NCI-H1417 (cell line): ENCODE results near the gene RFX7.

Experiments used
- DNase-seq, 3 experiments: peaks; one replicate each; lab custom pipeline; 2025; lab: John Stamatoyannopoulos, UW

Gene RFX7

DNA sequence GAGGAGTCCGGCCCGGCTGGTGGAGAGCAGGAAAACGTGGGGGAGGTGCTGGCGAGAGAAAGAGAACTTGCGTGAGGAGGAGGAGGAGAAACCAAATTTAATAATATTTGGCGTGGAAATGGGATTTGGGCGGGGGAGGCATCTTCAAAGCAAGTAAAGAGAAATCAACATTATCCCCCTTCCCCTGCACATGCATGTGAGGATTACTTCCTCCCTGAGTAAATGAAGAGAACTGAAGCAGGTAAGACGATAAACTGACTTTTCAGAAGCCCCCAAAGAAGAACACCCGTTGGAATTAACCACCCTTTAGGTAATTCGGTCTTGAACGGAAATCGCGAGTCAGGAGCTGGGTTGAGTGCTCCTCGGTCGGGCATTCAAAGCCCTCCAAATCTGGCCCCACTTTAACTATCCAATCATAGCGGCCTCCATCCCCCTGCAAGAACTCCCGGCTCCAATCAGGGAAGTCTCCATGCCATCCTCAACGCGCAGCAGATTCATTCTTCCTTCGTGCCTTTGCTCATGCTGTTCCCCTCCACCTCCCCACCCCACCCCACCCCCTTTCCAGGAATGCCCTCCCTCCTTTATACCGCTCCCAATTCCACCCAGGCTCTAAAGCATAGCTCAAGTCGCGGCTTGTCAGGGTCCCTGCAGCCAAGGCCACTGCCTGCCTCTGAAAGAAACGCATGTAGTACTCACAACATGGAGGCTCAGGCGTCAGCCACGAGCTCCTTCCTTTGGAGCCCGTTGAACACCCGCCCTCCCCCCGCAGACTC lies 545 bp upstream of the RFX7 start:
- DNase-seq, result peak; percentile 51 to 93 (median 87)

DNA sequence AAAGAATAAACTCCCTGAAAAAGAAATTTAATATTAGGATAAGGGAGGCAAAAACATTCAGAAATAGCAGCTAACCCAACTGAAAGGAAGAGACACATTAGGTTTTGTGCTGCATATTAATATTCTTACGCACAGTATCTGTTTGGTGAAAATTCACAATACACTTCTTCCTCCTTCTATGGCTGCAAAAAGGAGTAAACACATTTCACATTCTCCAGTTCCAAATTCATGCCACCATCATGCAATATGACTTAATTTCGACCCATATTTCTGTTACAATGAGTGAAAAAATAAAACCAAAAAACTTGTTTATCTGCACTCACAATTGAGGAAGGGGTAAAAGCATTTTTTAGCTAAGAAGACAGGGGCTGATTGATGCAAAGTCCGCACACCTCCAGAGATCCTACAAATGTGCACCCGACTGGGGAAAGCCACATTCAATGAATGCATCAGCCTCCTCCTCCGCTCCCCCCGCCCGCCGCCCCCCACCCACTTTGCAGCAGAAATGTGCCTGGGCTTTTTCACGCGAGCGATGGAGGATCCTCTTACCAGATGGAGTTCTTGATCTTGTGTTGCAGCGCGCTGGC lies 1.0 kb downstream of the RFX7 start:
- peak in 2 of 3 experiments; percentile 27 to 91 for DNase-seq

DNA sequence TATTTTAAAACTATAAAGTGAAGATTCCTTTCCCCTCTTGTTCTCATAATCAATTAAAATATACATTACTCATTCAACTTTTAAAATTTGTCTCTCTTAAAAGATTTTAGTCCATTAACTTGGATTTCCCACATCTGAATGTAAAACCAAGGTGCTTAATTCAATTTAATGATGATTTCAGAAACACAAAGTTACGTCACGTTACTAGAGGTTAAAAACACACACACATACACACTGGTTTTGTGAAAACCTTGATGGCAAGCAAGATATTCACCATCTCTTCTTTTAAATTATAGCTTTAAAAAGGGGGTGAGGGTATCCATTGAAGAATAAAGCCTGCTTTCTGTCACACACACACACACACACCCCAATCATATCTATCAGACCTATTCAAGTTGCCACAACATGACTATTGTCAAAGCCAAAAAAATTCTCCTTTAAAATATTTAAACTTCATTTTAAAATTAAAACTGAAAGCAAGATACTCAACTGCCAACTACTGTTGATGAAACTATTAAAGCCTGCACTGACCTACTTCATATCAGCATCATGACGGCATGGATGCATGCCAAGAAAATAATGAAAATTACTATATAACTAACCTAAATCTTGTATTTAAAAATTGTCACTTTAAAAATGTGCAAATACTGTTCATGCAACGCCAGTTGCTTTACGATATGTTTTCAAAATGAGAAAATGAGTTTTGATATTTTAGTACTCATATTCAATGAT lies 2.1 kb downstream of the RFX7 start:
- DNase-seq, result peak in 1 of 3 experiments; percentile 44

DNA sequence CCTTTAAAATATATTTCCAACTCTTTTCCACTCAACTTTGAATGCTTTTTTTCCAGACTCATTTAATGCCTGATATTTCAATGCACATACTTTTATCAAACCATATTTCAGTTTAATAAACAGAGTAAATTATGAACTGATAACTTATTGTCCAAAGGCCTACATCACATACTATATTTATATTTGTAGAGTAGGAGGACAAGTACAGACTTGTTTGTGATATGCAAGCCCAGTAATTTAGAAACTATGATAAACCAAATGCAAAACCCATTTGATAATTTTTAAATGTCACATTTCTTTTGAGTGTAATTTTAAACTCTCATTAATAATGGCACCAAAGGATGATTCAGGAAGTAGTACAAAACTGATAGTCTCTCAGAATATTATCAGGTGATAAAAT lies 3.3 kb downstream of the RFX7 start:
- peak in 1 of 3 experiments; percentile 51 for DNase-seq

DNA sequence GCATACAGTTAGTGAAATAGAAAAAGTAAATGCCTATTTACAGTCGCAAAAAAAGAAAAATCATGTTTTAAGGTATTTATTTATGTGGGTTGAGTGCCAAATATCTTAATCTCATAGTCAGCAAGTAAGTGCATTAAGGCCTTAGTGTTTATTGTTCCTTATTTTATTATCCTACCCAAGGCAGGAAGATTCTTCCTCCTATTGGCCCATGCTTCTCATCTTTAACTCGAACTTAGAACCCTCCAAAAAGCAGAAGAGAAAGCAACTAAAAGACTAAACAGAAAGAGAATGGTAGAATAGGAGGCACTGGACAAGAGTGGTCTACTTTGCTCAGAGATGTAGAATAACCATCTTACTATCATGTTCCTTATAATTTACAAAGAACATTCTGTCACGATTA lies 7.5 kb downstream of the RFX7 start:
- DNase-seq, result no peak

DNA sequence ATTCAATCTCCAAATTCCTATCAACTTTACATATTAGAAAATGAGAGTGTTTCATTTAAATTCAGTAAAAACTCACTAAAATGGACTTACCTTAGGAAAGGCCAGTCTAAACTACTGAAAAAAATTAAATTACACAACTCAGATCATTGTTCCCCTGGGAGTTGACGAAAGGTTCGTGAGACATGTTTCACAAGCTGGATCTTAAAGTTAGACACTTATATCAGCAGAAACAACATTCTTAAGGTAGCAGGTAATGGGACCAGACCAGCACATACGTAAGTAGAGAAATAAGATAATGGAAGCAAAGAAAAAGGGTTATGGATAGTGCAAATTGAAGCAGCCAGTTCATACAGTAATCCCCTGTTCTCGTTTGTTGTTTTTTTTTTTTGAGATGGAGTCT lies 8.9 kb downstream of the RFX7 start:
- no peak for DNase-seq

DNA sequence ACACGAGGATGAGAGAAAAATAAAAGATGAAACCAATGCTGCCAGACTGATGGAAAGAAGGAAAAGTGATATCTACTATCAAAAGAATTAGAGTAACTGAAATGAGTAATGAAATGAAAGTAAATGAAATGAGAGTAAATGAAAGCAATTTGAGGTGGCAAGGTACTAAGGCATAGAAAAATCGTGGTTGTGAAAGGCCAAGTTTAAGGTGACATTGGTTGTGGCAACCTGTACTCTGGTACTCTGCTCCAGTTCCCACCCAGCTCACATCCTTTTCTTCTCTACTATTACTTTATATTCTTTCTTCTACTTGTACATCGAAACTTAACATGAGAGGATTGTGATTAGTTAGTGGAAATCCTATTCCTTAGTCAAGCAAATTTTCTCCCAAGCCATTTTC lies 10.1 kb downstream of the RFX7 start:
- DNase-seq, result no peak

DNA sequence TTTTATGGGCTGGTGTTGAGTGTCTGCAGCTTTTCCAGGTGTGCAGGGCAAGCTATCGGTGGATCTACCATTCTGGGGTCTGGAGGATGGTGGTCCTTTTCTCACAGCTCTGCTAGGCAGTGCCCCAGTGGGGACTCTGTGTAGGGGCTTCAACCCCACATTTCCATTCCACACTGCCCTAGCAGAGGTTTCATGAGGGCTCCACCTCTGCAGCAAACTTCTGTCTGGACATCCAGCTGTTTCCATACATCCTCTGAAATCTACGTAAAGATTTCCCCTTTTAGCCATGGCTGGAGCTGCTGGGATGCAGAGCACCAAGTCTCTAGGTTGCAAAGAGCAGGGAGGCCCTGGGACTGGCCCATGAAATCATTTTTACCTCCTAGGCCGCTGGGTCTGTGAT lies 11.6 kb downstream of the RFX7 start:
- DNase-seq, result peak in 1 of 3 experiments; percentile 14

DNA sequence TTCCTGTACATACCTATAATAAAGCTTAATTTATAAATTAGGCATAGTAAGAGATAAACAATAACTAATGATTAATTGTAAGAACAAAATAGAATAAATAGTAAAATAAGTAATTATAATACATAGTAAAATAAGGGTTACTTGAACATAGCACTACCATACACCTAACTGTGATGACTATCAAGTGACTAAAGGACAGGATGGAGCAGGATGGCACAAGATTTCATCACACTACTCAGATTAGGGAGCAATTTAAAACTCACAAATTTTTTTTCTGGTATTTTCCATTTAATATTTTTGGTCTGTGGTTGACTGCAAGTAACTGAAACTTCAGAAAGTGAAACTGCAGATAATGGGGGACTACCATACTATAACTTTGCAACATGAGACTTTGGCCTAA lies 14.8 kb downstream of the RFX7 start:
- DNase-seq, result no peak

DNA sequence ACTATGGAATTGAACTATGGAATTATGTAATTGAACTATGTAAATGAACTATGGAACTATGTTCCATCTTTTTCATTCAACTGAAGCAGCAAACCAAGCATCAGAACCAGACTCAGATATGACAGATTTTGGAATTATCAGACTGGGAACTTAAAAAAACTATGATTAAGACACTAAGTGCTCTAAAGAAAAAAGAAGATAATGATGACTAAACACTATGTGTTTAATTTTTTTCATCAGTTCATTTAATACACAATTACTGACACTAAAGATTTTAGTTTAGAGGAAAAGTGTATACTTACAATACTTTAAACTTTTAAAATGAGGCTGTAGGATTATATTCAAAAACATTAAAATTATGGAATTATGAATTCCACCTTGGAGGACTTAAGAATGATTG lies 15.3 kb downstream of the RFX7 start:
- DNase-seq, result no peak

DNA sequence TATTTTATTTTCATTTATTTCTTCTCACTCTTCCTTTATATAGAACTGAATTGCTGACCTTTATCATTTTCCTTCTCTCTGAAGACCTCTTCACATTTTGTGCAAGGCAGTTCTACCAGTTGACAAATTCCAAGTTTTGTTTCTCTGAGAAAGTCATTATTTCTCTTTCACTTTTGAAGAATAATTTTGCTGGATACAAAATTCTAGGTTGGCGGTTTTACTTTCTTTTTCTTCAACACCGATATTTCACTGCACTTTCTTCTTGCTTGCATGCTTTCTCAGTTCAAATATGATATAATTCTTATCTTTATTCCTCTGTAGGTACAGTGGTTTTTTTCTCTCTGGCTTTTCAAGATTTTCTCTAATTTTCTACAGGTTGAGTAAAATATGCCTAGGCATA lies 15.9 kb downstream of the RFX7 start:
- DNase-seq, result no peak

DNA sequence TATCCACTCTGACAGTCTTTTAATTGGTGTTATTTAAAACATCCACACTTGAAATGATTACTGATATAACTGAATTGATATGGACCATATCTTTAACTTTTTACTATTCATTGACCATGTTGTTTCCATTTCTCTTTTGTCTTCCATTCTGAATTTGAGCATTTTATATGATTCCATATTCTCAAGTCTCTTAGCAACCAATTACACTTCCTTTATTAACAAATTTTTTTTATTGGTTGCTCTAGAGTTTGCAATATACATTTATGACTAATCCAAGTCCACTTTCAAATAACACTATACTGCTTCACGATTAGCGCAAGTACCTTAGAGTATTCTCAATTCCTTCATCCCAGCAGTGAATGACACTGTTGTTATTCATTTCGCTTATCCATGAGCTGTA lies 16.4 kb downstream of the RFX7 start:
- DNase-seq, result no peak

DNA sequence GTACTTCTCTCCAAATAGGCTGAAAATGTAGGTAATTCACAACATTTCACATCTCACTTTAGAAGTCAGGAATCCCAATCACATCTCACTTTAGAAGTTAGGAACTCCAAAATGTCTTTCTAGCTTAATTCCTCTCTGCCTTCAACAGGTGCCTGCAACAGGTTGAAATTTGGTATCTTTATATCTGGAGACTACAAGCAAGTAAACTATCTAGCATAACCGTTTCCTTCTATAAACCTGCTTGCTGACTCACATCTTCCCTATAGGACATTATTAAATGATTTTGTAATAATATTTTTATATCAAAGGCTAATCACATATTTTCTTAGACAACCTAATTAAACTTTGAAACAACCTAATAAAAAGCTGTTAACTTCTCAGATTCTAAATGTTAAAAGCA lies 18.2 kb downstream of the RFX7 start:
- no peak for DNase-seq

DNA sequence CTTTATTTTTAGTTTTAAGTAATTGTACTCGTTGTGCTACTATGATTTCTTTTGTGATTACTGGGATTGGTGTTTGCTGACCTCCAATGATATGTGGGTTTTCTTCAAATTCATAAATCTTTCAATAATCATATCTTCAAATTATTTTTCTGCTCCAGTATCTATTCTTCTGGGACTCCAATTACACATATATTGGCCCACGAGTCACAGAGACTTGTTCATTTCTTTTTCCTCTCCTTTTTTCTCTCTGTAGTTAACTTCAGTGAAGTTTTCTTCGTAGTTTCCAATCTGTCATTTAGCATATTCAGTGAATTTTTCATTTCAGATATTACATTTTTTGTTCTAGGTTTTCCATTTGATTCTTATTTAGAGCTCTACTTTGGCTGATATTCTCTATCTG lies 21.4 kb downstream of the RFX7 start:
- DNase-seq, result no peak

DNA sequence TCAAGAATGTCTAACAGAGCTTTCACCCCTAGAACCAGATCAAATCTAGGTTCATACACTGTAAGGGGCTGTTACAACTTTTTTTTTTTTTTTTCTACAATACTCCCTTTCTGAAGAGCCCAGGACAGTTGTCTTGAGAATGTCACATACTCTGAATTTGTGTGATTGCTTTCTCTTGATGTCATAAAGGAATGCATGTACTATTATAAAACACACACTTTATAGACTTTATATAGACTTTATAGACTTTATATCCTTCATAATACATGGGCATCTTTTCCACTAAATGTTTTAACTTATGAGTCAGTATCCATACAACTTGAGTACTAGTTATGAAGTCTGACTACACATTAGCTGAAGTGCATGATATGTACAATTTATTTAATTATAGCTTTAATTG lies 26.3 kb downstream of the RFX7 start:
- no peak for DNase-seq

DNA sequence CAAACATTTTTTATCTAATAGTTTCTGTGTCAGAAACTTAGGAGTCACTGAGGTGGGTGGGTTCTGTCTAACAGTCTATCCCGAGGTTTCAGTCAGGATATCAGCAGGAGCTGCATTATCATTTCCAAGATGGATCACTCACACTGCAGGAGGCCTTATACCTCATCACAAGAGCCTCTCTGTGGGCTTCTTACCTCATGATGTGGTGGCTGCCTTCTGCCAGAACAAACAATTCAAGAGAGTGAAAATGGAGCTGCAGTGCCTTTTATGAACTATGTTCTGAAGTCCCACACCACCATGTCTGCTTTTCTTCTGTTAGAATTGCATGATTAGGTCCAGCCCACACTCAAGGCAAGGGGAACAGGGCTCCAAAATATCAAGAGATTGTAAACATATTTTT lies 27.9 kb downstream of the RFX7 start:
- peak in 2 of 3 experiments; percentile 42 to 74 for DNase-seq

DNA sequence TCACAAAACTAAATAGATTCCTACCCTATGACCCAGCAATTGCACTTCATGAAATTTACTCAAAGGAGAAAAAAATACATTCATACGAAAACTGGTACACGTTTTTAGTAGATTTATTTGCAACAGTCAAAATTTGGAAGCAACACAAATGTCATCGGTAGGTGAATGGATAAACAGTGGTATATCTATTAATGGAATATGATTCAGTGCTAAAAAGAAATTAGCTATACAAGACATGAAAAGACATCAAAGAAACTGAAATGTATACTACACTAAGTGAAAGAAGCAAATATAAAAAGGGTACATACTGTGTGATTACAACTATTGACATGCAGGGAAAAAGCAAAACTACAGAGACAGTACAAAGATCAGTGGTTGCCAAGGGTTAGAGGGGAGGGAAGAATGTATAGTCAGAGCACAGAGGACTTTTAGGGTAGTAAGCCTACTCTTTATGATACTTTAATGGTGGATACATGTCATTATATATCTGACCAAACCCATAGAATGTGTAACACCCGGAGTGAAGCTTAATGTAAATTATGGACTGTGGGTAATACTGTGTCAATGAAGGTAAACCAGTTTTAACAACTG lies 31.6 kb downstream of the RFX7 start:
- DNase-seq, result no peak

DNA sequence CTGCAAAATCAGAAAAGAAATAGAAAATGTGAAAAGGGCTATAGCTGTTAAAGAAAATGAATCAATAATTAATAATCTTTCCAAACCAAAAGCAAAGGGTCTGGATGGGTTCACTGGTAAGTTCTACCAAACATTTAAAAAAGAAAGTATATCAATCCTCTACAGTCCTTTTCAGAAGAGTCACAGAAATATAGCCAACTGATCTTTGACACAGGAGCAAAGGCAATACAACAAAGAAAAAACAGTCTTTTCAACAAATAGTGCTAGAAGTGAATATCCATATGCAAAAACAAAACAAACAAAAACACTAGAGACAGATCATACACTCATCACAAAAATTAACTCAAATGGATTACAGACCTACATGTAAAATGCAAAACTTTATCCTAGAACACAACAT lies 32.6 kb downstream of the RFX7 start:
- DNase-seq, result no peak

DNA sequence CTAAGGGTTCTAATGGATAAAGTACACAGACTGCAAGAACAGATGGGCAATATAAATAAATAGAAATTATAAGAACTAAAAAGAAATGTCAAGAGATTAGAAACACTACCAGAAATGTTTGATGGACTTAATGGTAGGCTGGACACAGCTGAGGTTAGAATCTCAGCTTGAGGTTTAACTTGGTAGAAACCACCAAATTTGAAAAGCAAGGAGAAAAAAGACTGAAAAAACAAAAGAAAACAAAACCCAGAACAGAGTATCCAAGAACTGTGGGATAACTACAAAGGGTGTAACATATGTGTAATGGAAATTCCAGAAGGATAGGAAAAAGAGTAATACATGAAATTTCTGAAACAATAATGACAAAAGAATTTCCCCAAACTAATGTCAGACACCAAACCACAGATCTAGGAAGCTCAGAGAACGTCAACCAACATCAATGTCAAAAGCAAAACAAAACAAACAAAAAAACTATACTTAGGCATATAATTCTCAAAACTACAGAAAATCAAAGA lies 35.0 kb downstream of the RFX7 start:
- no peak for DNase-seq

DNA sequence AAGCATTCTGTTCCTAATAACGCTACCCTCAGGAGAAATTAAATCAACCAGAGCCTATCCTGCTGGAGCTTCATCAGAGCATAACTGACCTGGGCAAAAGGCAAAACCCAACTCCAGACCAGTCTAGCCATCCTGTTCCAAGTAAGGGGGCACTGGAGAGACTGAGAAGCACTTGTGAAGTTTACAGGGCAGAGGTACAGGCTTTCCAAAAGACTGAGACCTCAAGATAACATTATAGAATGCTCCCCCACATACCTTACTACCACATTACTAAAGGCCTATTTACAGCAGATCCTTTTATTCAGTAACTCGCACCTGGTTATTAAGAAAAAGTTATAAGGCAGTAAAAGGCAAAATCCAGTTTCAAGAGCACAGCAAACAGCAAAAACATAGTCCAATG lies 35.5 kb downstream of the RFX7 start:
- DNase-seq, result no peak

DNA sequence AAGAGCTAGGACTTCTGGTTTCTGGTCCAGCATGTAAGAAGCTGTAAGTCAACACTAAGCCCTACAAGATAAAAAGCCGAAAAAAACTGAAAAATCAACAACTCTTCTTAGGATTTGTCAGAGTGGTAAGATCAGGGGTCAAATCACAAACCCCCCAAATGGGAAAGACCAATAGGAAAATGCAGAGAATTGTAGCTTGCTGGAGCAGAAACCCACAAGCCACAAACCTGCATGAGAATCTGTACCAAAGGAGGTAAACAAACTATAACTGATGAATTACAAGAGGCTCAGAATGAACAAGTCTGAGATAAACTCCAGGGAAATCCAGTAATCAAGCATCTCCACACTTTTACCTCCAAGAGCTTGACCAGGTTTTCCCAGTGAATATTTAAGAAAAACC lies 36.0 kb downstream of the RFX7 start:
- no peak for DNase-seq

DNA sequence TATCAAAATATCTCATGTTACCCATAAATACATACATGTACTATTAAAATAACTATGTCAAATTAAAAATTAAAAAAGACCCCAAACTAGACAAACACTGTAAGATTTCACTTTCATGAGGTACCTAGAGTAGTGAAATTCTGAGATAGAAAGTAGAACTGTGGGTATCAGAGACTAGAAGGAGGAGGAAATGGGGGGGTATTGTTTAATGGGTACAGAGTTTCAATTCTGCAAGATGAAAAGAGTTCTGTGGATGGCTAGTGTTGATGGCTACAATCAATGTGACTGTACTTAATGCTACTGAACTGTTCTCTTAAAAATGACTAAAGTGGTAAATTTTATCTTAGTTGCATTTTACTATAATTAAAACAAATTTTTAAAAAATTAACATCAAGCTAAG lies 36.6 kb downstream of the RFX7 start:
- DNase-seq, result no peak
